GM21717 (cell line): ENCODE results near the gene MCF2L.
"Not testable (repeated sequence)": the region's sequence is repeated elsewhere in the genome, so short reads cannot be mapped to it uniquely, and the experiment has no call there.

ENCODE experiments used
- ATAC-seq: cut with Tn5 transposase; IDR thresholded peaks from one replicate; pipeline ENCODE4 v1.9.1; 2021; ENCODE audit warnings: mild to moderate bottlenecking, moderate library complexity; ENCODE audit not compliant: unreplicated experiment

The MCF2L gene, protein sequence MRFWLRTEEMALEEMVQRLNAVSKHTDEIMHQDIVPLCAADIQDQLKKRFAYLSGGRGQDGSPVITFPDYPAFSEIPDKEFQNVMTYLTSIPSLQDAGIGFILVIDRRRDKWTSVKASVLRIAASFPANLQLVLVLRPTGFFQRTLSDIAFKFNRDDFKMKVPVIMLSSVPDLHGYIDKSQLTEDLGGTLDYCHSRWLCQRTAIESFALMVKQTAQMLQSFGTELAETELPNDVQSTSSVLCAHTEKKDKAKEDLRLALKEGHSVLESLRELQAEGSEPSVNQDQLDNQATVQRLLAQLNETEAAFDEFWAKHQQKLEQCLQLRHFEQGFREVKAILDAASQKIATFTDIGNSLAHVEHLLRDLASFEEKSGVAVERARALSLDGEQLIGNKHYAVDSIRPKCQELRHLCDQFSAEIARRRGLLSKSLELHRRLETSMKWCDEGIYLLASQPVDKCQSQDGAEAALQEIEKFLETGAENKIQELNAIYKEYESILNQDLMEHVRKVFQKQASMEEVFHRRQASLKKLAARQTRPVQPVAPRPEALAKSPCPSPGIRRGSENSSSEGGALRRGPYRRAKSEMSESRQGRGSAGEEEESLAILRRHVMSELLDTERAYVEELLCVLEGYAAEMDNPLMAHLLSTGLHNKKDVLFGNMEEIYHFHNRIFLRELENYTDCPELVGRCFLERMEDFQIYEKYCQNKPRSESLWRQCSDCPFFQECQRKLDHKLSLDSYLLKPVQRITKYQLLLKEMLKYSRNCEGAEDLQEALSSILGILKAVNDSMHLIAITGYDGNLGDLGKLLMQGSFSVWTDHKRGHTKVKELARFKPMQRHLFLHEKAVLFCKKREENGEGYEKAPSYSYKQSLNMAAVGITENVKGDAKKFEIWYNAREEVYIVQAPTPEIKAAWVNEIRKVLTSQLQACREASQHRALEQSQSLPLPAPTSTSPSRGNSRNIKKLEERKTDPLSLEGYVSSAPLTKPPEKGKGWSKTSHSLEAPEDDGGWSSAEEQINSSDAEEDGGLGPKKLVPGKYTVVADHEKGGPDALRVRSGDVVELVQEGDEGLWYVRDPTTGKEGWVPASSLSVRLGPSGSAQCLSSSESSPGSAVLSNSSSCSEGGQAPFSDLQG

DNA sequence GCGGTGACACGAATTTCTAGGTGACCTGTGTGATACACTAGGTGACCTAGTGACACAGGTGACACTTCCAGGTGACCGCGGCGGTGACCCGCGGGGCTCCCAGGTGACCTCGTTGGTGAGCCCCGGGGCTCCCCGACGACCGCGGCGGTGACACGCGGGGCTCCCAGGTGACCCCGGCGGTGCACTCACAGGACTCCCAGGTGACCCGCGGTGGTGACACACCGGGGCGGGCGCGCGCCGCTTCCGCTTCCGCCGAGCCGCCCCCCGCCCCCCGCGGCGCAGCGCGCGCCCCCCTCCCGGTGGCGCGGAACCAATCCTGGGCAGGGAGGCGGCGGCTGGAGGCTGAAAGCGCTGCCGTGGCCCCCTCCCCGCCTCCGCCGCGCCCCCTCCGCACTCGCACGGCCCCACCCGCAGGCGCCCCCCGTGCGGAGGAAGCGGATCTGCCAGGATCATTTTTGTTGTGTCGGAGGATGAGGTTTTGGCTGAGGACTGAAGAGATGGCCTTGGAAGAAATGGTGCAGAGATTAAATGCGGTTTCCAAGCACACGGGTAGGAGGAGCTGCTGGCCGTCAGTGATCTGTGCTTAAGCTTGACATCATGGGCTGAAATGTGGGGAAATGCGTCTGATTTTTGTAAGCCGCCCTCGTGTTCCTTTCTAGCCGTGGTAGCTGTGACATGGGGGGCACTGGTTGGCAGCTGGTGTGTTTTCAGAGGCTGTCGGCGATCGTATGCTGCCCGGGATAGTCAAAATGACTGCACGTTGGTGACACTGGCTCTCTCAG is at the start of gene MCF2L:
Gene MCF2L (plus strand): TSS at position 305 of the 782 bp plus-strand sequence. CDS start 166 bp downstream, at position 471.
- no peak for ATAC-seq

DNA sequence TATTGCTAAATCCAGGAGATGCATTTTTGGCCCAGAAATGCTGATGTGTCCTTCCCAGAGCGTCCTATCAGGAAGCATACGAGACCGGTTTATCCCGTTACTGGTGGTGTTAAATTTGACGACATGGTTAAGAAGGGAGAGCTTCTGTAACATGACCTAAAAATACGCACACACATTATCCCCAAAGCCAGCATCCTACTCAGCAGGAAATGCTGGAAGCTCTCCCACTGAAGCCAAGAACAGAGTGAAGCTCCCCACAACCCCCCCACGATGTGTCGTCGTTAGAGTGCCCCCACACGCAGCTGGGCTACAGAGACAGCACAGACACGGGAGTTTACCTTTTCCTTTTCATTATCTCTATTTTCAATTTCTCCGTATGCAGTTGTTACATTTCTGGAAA is 45.1 kb upstream of the MCF2L start:
- ATAC-seq = no peak

GRCh38 chr13:112924365-112924764 is 44.6 kb upstream of the MCF2L start:
- ATAC-seq = no peak

DNA sequence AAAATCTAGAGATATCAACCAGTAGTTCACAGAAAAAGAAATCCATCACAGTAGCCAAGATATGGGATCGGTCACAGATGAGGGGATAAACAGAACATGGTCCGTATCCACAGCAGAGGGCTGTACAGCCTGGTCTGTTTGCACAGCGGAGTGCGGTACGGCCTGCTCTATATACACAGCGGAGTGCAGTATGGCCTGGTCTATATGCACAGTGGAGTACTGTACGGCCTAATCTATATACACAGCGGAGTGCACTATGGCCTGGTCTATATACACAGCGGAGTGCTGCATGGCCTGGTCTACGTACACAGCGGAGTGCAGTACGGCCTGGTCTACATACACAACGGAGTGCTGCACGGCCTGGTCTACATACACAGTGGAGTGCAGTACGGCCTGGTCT is 43.0 kb upstream of the MCF2L start:
- no peak for ATAC-seq

DNA sequence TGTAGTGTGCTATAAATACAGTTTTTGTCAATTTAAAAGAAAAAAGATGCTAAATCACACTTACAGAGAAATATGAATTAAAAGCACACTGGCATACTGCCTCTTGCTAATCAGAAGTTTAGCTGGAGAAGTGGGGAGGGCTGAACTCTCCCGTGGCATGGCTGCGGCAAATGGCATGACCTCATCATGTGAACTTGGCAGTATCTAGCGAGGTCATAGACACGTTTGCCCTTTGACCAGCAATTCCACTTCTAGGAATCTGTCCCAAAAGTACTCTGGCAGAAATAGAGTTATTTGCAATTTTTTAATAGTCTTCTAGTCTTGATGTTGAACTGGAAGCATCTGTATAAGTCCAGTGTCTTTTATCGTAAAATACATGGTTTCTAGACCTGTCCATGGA is 42.0 kb upstream of the MCF2L start:
- no peak for ATAC-seq

DNA sequence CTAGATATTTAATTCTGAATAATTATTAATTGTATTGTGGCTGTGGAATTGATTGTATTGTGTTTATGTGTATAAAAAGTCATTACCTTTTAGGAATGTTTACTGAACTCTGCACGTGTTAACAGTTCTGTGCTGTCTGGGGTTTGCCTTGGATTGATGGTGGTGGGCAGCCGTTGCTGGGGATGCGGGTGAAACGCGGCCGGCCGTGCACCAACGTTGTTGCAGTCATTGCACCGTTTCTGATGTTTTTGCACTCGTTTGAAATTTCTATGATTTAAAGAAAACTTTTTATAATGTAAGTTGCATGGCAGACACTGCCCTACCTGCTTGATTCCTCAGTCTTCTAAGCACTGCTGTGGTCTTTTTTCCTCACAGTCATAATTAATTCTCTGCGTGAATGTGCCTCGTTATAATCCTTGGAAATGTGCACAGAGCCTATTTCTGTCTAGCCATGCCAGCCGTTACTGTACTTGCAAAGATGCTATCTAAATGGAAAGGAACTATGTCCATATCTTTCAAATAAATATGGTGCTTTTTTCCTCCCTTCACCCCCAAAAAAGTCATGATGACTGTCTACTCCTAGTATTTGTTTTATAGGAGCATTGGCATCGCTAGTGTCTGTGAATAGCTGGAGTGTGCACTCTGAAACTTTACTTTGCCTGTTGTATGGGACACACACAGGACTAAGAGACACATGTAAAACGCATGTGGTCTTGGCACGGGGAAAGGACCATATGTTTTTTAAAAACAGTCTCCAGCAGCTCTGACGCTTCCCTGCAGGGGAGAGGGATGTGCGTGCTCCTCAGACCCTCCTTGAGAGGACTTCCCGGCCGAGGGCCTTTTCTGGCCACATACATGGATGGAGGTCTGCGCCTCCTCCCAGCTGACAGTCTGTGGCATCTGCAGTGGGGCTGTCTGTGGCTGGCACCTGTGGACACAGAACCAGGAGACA is 40.7 kb upstream of the MCF2L start:
- ATAC-seq = no peak

DNA sequence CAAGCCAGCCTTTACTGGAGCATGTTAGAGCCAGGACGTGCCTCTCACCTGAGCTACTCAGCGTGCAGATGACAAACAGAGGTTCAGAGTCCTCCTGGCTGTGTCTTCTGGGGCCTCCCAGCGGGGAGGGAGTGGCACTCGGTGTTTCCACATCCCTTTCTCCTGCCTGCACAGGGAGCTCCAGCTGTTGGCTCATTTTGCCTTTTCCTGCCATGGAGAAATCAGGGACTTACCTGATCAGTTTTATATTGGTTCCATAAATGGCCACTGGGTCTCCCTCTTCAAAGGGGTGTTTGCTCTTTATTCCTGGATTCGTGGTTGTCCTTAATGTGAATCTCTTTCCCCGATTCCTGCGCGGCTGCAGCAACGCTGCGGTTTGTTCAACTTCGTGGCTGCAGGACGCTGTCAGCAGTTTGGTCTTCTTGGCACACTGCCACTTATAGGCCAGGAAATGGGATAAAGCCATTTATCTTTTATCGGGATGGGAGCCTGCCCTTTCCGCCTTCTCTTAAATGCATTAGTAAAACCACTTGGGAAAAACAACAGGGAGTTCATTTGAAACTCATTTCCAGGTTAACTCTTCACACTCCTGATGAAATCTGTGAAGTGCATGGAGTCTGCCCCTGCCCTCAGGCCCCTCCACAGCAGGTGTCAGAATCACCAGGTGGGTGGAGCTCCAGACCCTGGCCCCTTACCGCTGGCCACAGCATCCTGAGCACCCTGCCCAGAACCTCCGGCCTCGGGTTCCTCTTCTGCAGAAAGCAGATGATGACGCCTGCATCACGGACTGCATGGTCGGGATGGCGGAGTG is 39.8 kb upstream of the MCF2L start:
- no peak for ATAC-seq

GRCh38 chr13:112929783-112930055 is 39.3 kb upstream of the MCF2L start:
- ATAC-seq = no peak

DNA sequence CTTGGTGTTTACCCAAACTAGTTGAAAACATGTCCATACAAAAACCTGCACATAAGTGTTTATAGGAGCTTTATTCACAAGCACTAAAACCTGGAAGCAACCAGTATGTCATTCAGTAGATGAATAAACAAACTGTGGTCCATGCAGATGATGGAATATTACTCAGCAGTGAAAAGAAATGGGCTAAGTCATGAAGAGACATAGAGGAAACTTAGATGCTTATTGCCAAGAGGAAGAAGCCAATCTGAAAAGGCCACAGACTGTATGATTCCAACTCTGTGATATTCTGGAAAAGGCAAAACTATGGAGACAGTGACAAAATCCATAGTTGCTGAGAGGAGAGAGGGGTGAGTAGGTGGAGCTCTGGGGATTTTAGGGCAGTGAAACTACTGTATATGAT is 38.8 kb upstream of the MCF2L start:
- no peak for ATAC-seq

DNA sequence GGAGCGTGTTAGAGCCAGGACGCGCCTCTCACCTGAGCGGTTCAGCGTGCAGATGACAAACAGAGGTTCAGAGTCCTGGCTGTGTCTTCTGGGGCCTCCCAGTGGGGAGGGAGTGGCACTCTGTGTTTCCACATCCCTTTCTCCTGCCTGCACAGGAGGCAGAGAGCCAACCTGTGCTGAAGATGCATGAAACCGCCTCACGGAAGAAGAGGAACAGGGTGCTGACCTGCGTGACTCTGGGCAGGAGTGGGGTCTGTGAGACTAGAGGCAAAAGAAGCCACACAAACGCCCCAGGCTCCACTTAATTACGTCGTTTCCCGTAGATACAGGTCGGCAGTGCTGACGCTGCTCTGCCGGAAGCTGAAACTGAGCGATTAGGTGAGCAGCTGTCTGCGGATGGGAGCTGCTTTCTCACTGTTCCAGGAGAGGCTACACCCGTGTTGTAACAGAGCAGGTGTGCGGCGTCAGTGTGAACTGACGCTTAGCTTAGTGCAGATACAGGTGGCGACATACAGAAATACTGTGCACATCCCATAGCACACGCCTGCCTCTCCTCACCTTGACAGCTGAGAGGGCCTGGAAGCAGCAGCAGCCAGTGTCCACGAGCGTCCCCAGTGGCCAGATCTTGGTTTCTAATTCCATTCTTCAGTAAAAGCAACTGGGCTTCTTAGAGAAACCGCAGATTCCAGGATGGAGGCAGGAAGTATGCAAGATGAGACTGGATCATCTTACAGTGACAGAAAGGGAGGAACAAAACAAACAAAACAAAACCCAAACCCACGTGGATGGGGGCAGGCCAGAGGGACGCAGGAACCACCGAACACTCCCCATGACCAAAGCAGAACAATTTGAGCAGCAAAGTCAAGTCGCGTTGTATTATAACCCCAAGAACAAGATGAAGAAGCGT is 37.7 kb upstream of the MCF2L start:
- no peak for ATAC-seq

GRCh38 chr13:112932971-112933370 is 36.0 kb upstream of the MCF2L start:
- no peak for ATAC-seq

- ATAC-seq = no peak
Observed at GRCh38 chr13:112933649-112934048, 35.4 kb upstream of the MCF2L start.

DNA sequence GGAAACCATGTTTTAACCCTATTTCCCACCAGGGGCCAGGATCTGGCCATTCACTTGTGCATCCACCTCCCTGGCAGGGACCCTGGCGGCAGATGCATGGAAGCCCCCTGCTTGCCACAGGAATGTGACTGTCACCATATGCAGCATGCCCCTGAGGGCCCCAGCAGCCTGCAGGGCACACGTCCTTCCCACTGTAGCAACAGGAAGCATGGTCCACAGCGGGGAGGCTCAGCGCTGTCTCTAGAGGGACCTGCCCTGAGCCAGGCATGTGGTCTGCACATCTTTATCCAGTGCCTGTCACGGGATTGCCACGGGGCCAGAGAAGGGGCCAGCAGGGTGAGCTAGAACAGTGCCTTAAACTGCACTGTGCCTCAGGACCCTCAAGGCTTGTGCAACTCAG is 34.9 kb upstream of the MCF2L start:
- no peak for ATAC-seq

DNA sequence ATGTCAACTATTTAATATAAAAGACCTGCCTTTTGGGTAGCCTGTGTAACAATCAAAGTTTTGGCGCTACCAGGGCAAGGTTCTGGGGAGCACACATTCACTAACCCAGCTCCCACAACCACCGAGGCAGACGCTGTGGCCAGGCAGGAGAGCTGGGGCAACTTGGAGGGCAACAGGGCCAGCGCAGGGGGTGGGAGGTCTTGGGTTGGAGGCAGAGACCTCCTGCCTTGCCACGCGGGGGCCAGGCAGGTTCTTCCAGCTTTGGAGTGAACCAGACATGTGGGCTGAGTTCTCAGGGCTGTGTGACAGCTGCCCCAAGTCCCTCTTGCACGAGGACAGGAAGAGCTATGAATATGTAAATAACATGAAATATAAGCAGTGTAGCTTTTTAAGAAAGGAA is 30.3 kb upstream of the MCF2L start:
- no peak for ATAC-seq

- no peak for ATAC-seq
Observed at GRCh38 chr13:112940236-112940635, 28.8 kb upstream of the MCF2L start.

DNA sequence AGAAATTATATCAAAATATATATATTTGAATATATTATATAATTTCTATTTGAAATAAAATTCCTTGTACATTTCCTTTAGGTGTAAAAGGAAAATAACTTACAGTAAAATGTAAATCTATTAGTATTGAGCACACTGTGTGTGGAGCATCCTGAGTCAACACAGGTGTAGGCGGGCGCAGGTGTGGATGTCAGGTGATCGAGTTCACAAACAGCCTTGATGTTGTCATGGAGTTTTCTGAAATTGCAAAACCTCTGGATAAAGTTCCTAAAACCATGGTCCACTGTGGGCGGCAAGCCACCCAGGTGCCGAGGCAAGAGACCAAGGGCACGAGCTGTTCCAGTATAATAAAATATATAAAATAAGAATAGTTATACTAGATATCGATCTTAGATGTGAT is 27.7 kb upstream of the MCF2L start:
- no peak for ATAC-seq

- ATAC-seq = not testable (repeated sequence)
Observed at GRCh38 chr13:112941765-112942164, 27.2 kb upstream of the MCF2L start.

- ATAC-seq = peak; percentile 98
Observed at GRCh38 chr13:112942689-112943308, 26.2 kb upstream of the MCF2L start.
